Measurements from ENCODE around the gene GASK1A. TPM values are rescaled to one million over a fixed set of nuclear protein-coding genes. Genes with fewer than 3 reads are reported as not detected.

The GASK1A gene
- total and polyA plus RNA-seq, 2 donors (not counting 3 experiments of a cell fraction or from before 2014, with no cell fraction given) = 0.04 TPM; not detected in 1

DNA sequence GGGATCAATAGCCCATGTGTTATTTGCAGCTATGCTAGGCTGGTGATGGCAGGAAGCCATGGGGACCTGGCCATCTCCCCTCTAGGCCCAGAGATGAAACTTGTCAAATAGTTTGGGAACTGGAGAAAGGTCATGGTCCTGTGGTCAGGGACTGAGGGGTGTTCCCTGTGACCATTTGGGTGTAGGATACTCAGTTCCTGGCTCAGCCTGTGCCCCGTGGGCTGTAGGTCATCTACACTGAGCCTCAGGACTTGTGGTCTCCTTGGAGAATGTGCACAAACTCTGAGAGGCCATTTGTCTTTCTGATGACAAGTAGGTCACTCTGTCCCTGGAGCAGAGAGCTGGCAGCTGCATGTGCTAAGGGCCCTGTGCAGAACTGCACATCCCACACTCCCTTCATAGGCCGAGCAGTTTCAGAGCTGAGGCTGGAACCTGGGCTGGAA, 17.5 kb downstream of the GASK1A start:
- H3K4me2 ChIP-seq (ENCODE audit: insufficient read depth, low read length) = no peak overlapping the region
- no peak for FAIRE-seq
- H3K4me1 ChIP-seq (ENCODE audit: control insufficient read depth, extremely low read depth, insufficient read depth, low read length) = no peaks in the 10 kb centered on the region
- TF ChIP-seq GATA2 (IDR thresholded peaks at IDR 0.05; ENCODE audit: insufficient read depth, insufficient read length, low read depth, low read length) (no peak), MYC (IDR thresholded peaks at IDR 0.05; ENCODE audit: low read depth, low read length) (no peak), FOS (IDR thresholded peaks at IDR 0.05; ENCODE audit: borderline replicate concordance, insufficient read depth, low read length) (no peak), POLR2AphosphoS5 (IDR thresholded peaks at IDR 0.05; ENCODE audit: insufficient read depth, low read depth, low read length) (no peak), EZH2 (IDR thresholded peaks at IDR 0.05; ENCODE audit: borderline replicate concordance, low read depth, low read length, severe bottlenecking) (no peak), JUN (IDR thresholded peaks at IDR 0.05; ENCODE audit: borderline replicate concordance, insufficient read depth, insufficient read length, low read depth) (no peak), POLR2A (IDR thresholded peaks at IDR 0.05; ENCODE audit: low read depth, low read length) (no peak)
- TF ChIP-seq, protein P1, sequence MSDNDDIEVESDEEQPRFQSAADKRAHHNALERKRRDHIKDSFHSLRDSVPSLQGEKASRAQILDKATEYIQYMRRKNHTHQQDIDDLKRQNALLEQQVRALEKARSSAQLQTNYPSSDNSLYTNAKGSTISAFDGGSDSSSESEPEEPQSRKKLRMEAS (IDR thresholded peaks at IDR 0.05; ENCODE audit: insufficient read depth, insufficient read length) = no peak
- TF ChIP-seq, protein P2, sequence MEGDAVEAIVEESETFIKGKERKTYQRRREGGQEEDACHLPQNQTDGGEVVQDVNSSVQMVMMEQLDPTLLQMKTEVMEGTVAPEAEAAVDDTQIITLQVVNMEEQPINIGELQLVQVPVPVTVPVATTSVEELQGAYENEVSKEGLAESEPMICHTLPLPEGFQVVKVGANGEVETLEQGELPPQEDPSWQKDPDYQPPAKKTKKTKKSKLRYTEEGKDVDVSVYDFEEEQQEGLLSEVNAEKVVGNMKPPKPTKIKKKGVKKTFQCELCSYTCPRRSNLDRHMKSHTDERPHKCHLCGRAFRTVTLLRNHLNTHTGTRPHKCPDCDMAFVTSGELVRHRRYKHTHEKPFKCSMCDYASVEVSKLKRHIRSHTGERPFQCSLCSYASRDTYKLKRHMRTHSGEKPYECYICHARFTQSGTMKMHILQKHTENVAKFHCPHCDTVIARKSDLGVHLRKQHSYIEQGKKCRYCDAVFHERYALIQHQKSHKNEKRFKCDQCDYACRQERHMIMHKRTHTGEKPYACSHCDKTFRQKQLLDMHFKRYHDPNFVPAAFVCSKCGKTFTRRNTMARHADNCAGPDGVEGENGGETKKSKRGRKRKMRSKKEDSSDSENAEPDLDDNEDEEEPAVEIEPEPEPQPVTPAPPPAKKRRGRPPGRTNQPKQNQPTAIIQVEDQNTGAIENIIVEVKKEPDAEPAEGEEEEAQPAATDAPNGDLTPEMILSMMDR (IDR thresholded peaks at IDR 0.05; ENCODE audit: extremely low read depth in 1 of 2, insufficient read depth in 1 of 2, low read depth in 1 of 2, low read length in 2 of 2) = no peak
- intact Hi-C loops (cut with micrococcal nuclease) (no loop called here), dilution Hi-C loops (cut with MboI; ENCODE audit: extremely low pct_ligation_motif_present, low sequenced_read_pairs) (no loop called here)
- no peak overlapping the region for H2AFZ ChIP-seq (ENCODE audit: low read depth, low read length)
- H3K27me3 ChIP-seq (ENCODE audit: control insufficient read depth in 2 of 2, insufficient read depth in 2 of 2, low read length in 2 of 2) = peaks cover 0 to 2% of the 10 kb centered on the region in 2 experiments
- no peak overlapping the region for H3K4me3 ChIP-seq (replicated peaks in 1 of 3; ENCODE audit: insufficient read depth in 1 of 3, low read depth in 1 of 3, low read length in 3 of 3)
- no peaks in the 10 kb centered on the region for H3K36me3 ChIP-seq (ENCODE audit: control insufficient read depth in 2 of 2, extremely low read depth in 1 of 2, insufficient read depth in 2 of 2, low read length in 2 of 2)
- H3K27ac ChIP-seq (ENCODE audit: insufficient read depth, low read depth, low read length) = no peak overlapping the region
- H4K20me1 ChIP-seq (replicated peaks; ENCODE audit: control insufficient read depth, extremely low read depth, insufficient read depth, low read length) = no peaks in the 10 kb centered on the region
- no TSS peak for BruUV-seq (replicated peaks)
- ChIA-PET CTCF (no interaction called here), POLR2A (no interaction called here)
- no peaks in the 10 kb centered on the region for H3K9me3 ChIP-seq (replicated peaks; ENCODE audit: control insufficient read depth, insufficient read depth, low read length)
- DNase-seq (ENCODE audit: low read depth, low spot score) = no peak
- H3K79me2 ChIP-seq (ENCODE audit: control insufficient read depth, insufficient read depth, low read length) = no peaks in the 10 kb centered on the region
- no peak overlapping the region for H3K9ac ChIP-seq (replicated peaks; ENCODE audit: extremely low read depth, insufficient read depth, low read length)
- no peaks in the 10 kb centered on the region for H3K9me1 ChIP-seq (replicated peaks; ENCODE audit: control insufficient read depth, extremely low read depth, insufficient read depth, low read length)

All from endothelial cell of umbilical vein (primary cell).